Glomerular visceral epithelial cell (primary cell): ENCODE results near the gene TTC29.
"Not testable (repeated sequence)": the region's sequence is repeated elsewhere in the genome, so short reads cannot be mapped to it uniquely, and the experiment has no call there.

ENCODE experiments used
- DNase-seq: peaks from one replicate; pipeline ENCODE4 v3.0.0-alpha.2; 2016; ENCODE audit errors: extremely low spot score

The TTC29 gene

GRCh38 chr4:146699910-146700309 lies 245.8 kb downstream of the TTC29 start:
- DNase-seq = no peak

- DNase-seq = no peak
Observed at GRCh38 chr4:146674829-146675570, 270.7 kb downstream of the TTC29 start.

GRCh38 chr4:146663968-146664311 lies 281.7 kb downstream of the TTC29 start:
- not testable (repeated sequence) for DNase-seq

GRCh38 chr4:146661367-146661766 lies 284.3 kb downstream of the TTC29 start:
- no peak for DNase-seq
